ENCODE measurements around the gene RAI14.
A peak's percentile ranks its signal among the peaks of the same experiment; 100 is the strongest.

The RAI14 gene

GRCh38 chr5:34833090-34833489 is 177.0 kb downstream of the RAI14 start:
- Histone ChIP-seq H3K4me1 (ENCODE audit: control insufficient read depth, insufficient read depth, low read length) (peaks cover 29% of the 10 kb centered on the region), H3K9ac (ENCODE audit: low read length) (no peak overlapping the region), H3K4me3 (ENCODE audit: low read length) (no peak overlapping the region), H3K36me3 (ENCODE audit: control insufficient read depth, insufficient read depth, low read length, severe bottlenecking) (peaks cover 32% of the 10 kb centered on the region), H3K9me3 (ENCODE audit: control insufficient read depth, low read length) (no peaks in the 10 kb centered on the region), H3K27me3 (replicated peaks; ENCODE audit: control insufficient read depth, insufficient read depth, low read length) (no peaks in the 10 kb centered on the region)
- DNase-seq (ENCODE audit: low read depth), result no peak

GRCh38 chr5:34833976-34834793 is 178.1 kb downstream of the RAI14 start:
- peak; percentile 79 for DNase-seq (ENCODE audit: low read depth)
- peaks cover 29% of the 10 kb centered on the region for H3K4me1 ChIP-seq (ENCODE audit: control insufficient read depth, insufficient read depth, low read length)
- no peaks in the 10 kb centered on the region for H3K27me3 ChIP-seq (replicated peaks; ENCODE audit: control insufficient read depth, insufficient read depth, low read length)
- H3K4me3 ChIP-seq (ENCODE audit: low read length), result no peak overlapping the region
- H3K36me3 ChIP-seq (ENCODE audit: control insufficient read depth, insufficient read depth, low read length, severe bottlenecking), result peaks cover 30% of the 10 kb centered on the region
- no peaks in the 10 kb centered on the region for H3K9me3 ChIP-seq (ENCODE audit: control insufficient read depth, low read length)
- H3K9ac ChIP-seq (ENCODE audit: low read length), result no peak overlapping the region

GRCh38 chr5:34834794-34835089 is 178.6 kb downstream of the RAI14 start:
- Histone ChIP-seq H3K4me1 (ENCODE audit: control insufficient read depth, insufficient read depth, low read length) (peaks cover 33% of the 10 kb centered on the region), H3K4me3 (ENCODE audit: low read length) (no peak overlapping the region), H3K27me3 (replicated peaks; ENCODE audit: control insufficient read depth, insufficient read depth, low read length) (no peaks in the 10 kb centered on the region), H3K36me3 (ENCODE audit: control insufficient read depth, insufficient read depth, low read length, severe bottlenecking) (peaks cover 24% of the 10 kb centered on the region), H3K9ac (ENCODE audit: low read length) (no peak overlapping the region), H3K9me3 (ENCODE audit: control insufficient read depth, low read length) (no peaks in the 10 kb centered on the region)
- no peak for DNase-seq (ENCODE audit: low read depth)

- DNase-seq (ENCODE audit: low read depth), result no peak
- Histone ChIP-seq H3K9ac (ENCODE audit: low read length) (no peak overlapping the region), H3K4me3 (ENCODE audit: low read length) (no peak overlapping the region), H3K4me1 (ENCODE audit: control insufficient read depth, insufficient read depth, low read length) (peaks cover 33% of the 10 kb centered on the region), H3K9me3 (ENCODE audit: control insufficient read depth, low read length) (no peaks in the 10 kb centered on the region), H3K36me3 (ENCODE audit: control insufficient read depth, insufficient read depth, low read length, severe bottlenecking) (peaks cover 15% of the 10 kb centered on the region), H3K27me3 (replicated peaks; ENCODE audit: control insufficient read depth, insufficient read depth, low read length) (no peaks in the 10 kb centered on the region)
Observed at GRCh38 chr5:34835664-34836063, 179.5 kb downstream of the RAI14 start.

GRCh38 chr5:34838785-34839714 is 182.9 kb downstream of the RAI14 start, which contains the start of gene TTC23L:
TSS of gene TTC23L (plus strand) at chr5:34839164. CDS start at chr5:34840672, 1,508 bp downstream.
- Histone ChIP-seq H3K36me3 (ENCODE audit: control insufficient read depth, insufficient read depth, low read length, severe bottlenecking) (no peaks in the 10 kb centered on the region), H3K9me3 (ENCODE audit: control insufficient read depth, low read length) (no peaks in the 10 kb centered on the region), H3K4me1 (ENCODE audit: control insufficient read depth, insufficient read depth, low read length) (peaks cover 23% of the 10 kb centered on the region), H3K9ac (ENCODE audit: low read length) (peak within 1 kb of the TSS; percentile 82), H3K4me3 (ENCODE audit: low read length) (peak within 1 kb of the TSS; percentile 95), H3K27me3 (replicated peaks; ENCODE audit: control insufficient read depth, insufficient read depth, low read length) (no peaks in the 10 kb centered on the region)
- peak; percentile 90 for DNase-seq (ENCODE audit: low read depth)

- Histone ChIP-seq H3K36me3 (ENCODE audit: control insufficient read depth, insufficient read depth, low read length, severe bottlenecking) (no peaks in the 10 kb centered on the region), H3K4me1 (ENCODE audit: control insufficient read depth, insufficient read depth, low read length) (peaks cover 17% of the 10 kb centered on the region), H3K9me3 (ENCODE audit: control insufficient read depth, low read length) (no peaks in the 10 kb centered on the region), H3K9ac (ENCODE audit: low read length) (no peak overlapping the region), H3K4me3 (ENCODE audit: low read length) (no peak overlapping the region), H3K27me3 (replicated peaks; ENCODE audit: control insufficient read depth, insufficient read depth, low read length) (no peaks in the 10 kb centered on the region)
- no peak for DNase-seq (ENCODE audit: low read depth)
Observed at GRCh38 chr5:34841816-34842215, 185.7 kb downstream of the RAI14 start.

GRCh38 chr5:34842554-34842953 is 186.4 kb downstream of the RAI14 start:
- no peak overlapping the region for H3K4me3 ChIP-seq (ENCODE audit: low read length)
- H3K27me3 ChIP-seq (replicated peaks; ENCODE audit: control insufficient read depth, insufficient read depth, low read length), result no peaks in the 10 kb centered on the region
- DNase-seq (ENCODE audit: low read depth), result no peak
- H3K4me1 ChIP-seq (ENCODE audit: control insufficient read depth, insufficient read depth, low read length), result peaks cover 17% of the 10 kb centered on the region
- no peak overlapping the region for H3K9ac ChIP-seq (ENCODE audit: low read length)
- no peaks in the 10 kb centered on the region for H3K36me3 ChIP-seq (ENCODE audit: control insufficient read depth, insufficient read depth, low read length, severe bottlenecking)
- H3K9me3 ChIP-seq (ENCODE audit: control insufficient read depth, low read length), result no peaks in the 10 kb centered on the region

- H3K4me1 ChIP-seq (ENCODE audit: control insufficient read depth, insufficient read depth, low read length), result peaks cover 17% of the 10 kb centered on the region
- H3K9ac ChIP-seq (ENCODE audit: low read length), result no peak overlapping the region
- H3K27me3 ChIP-seq (replicated peaks; ENCODE audit: control insufficient read depth, insufficient read depth, low read length), result no peaks in the 10 kb centered on the region
- H3K9me3 ChIP-seq (ENCODE audit: control insufficient read depth, low read length), result no peaks in the 10 kb centered on the region
- no peak overlapping the region for H3K4me3 ChIP-seq (ENCODE audit: low read length)
- H3K36me3 ChIP-seq (ENCODE audit: control insufficient read depth, insufficient read depth, low read length, severe bottlenecking), result no peaks in the 10 kb centered on the region
- peak; percentile 67 for DNase-seq (ENCODE audit: low read depth)
Observed at GRCh38 chr5:34843497-34843896, 187.4 kb downstream of the RAI14 start.

- Histone ChIP-seq H3K9ac (ENCODE audit: low read length) (no peak overlapping the region), H3K9me3 (ENCODE audit: control insufficient read depth, low read length) (no peaks in the 10 kb centered on the region), H3K4me1 (ENCODE audit: control insufficient read depth, insufficient read depth, low read length) (peaks cover 17% of the 10 kb centered on the region), H3K36me3 (ENCODE audit: control insufficient read depth, insufficient read depth, low read length, severe bottlenecking) (no peaks in the 10 kb centered on the region), H3K4me3 (ENCODE audit: low read length) (no peak overlapping the region), H3K27me3 (replicated peaks; ENCODE audit: control insufficient read depth, insufficient read depth, low read length) (no peaks in the 10 kb centered on the region)
- DNase-seq (ENCODE audit: low read depth), result no peak
Observed at GRCh38 chr5:34844106-34844505, 188.0 kb downstream of the RAI14 start.

GRCh38 chr5:34844999-34845398 is 188.9 kb downstream of the RAI14 start:
- no peaks in the 10 kb centered on the region for H3K27me3 ChIP-seq (replicated peaks; ENCODE audit: control insufficient read depth, insufficient read depth, low read length)
- no peaks in the 10 kb centered on the region for H3K36me3 ChIP-seq (ENCODE audit: control insufficient read depth, insufficient read depth, low read length, severe bottlenecking)
- peaks cover 13% of the 10 kb centered on the region for H3K4me1 ChIP-seq (ENCODE audit: control insufficient read depth, insufficient read depth, low read length)
- no peak overlapping the region for H3K4me3 ChIP-seq (ENCODE audit: low read length)
- H3K9me3 ChIP-seq (ENCODE audit: control insufficient read depth, low read length), result no peaks in the 10 kb centered on the region
- DNase-seq (ENCODE audit: low read depth), result no peak
- no peak overlapping the region for H3K9ac ChIP-seq (ENCODE audit: low read length)

GRCh38 chr5:34847056-34847455 is 190.9 kb downstream of the RAI14 start:
- DNase-seq (ENCODE audit: low read depth), result no peak
- H3K27me3 ChIP-seq (replicated peaks; ENCODE audit: control insufficient read depth, insufficient read depth, low read length), result no peaks in the 10 kb centered on the region
- no peak overlapping the region for H3K9ac ChIP-seq (ENCODE audit: low read length)
- H3K36me3 ChIP-seq (ENCODE audit: control insufficient read depth, insufficient read depth, low read length, severe bottlenecking), result no peaks in the 10 kb centered on the region
- peaks cover 13% of the 10 kb centered on the region for H3K4me1 ChIP-seq (ENCODE audit: control insufficient read depth, insufficient read depth, low read length)
- no peak overlapping the region for H3K4me3 ChIP-seq (ENCODE audit: low read length)
- H3K9me3 ChIP-seq (ENCODE audit: control insufficient read depth, low read length), result no peaks in the 10 kb centered on the region

Measured in adipocyte (in vitro differentiated cells).